SK-N-SH treated with all-trans-retinoic acid at 6 μM for 48 hours (cell line): ENCODE data around the gene PDE1A.

Source experiments
- CSDC2 ChIP-seq: fragments of 250-450 bp; sonication (Bioruptor Pico); IDR thresholded peaks from 2 replicates; pipeline ENCODE4 v1.5.0; 2020; ENCODE audit warnings: mild to moderate bottlenecking, moderate library complexity
- ESRRG ChIP-seq: fragments of 250-450 bp; sonication (Bioruptor Pico); IDR thresholded peaks from 2 replicates; pipeline ENCODE4 v1.6.1; 2021; ENCODE audit warnings: mild to moderate bottlenecking
- OSR1 ChIP-seq: fragments of 250-450 bp; sonication (Bioruptor Pico); IDR thresholded peaks from 2 replicates; pipeline ENCODE4 v1.8.0; 2022; ENCODE audit warnings: moderate library complexity, mild to moderate bottlenecking, inconsistent platforms
- RARB ChIP-seq: fragments of 250-450 bp; sonication (Bioruptor Pico); IDR thresholded peaks from 2 replicates; pipeline ENCODE4 v1.8.0; 2021; ENCODE audit warnings: mild to moderate bottlenecking, moderate library complexity
- SNAI2 ChIP-seq: fragments of 250-450 bp; sonication (Bioruptor Pico); IDR thresholded peaks from 2 replicates; pipeline ENCODE4 v1.5.0; 2020; ENCODE audit warnings: mild to moderate bottlenecking, moderate library complexity
- TSHZ2 ChIP-seq: fragments of 250-450 bp; sonication (Bioruptor Pico); IDR thresholded peaks from 2 replicates; pipeline ENCODE4 v1.5.0; 2020; ENCODE audit warnings: mild to moderate bottlenecking, moderate library complexity
- ZC3H10 ChIP-seq: fragments of 250-450 bp; sonication (Bioruptor Pico); IDR thresholded peaks from 2 replicates; pipeline ENCODE4 v1.5.1; 2021; ENCODE audit warnings: mild to moderate bottlenecking, moderate library complexity
- ZFP3 ChIP-seq: fragments of 250-450 bp; sonication (Bioruptor Pico); IDR thresholded peaks from 2 replicates; pipeline ENCODE4 v1.5.0; 2020; ENCODE audit warnings: mild to moderate bottlenecking, moderate library complexity
- ZFP30 ChIP-seq: fragments of 450-650 bp; formaldehyde crosslinking; IDR thresholded peaks from 2 replicates; pipeline ENCODE4 v1.5.0; 2022; ENCODE audit warnings: mild to moderate bottlenecking, moderate library complexity
- TF ChIP-seq, protein P1 (sequence below): fragments of 250-450 bp; sonication (Bioruptor Pico); IDR thresholded peaks from 2 replicates; pipeline ENCODE4 v1.8.0; 2021; ENCODE audit warnings: low read depth, mild to moderate bottlenecking, moderate library complexity, borderline replicate concordance

DNA sequence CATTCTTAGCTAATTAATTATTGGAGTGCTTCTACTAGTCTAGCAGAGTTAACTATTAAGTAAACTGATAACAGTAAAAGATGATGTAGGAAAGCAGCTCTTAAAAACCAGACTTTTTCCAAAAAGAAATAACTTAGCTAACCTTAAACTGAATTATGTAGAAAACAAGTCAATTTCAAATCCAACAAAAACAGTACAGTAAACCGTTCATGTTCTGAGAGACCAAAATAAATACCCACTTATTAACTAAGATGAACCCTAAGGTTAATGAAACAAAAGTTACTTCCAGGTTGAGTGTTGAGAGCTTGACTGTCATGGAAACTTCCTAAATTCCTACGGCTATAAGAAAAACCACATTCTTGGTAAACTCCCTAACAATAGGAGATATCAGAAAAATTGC lies 260.0 kb downstream of the PDE1A start:
- no peak for TF ChIP-seq ZFP3 (CRISPR knock-in tag)
- TF ChIP-seq TSHZ2 (CRISPR knock-in tag) = no peak
- TF ChIP-seq OSR1 (CRISPR knock-in tag) = no peak
- no peak for TF ChIP-seq ZC3H10 (CRISPR knock-in tag)
- no peak for TF ChIP-seq RARB (CRISPR knock-in tag)
- no peak for TF ChIP-seq SNAI2
- no peak for TF ChIP-seq ESRRG (CRISPR knock-in tag)
- TF ChIP-seq, protein P1, sequence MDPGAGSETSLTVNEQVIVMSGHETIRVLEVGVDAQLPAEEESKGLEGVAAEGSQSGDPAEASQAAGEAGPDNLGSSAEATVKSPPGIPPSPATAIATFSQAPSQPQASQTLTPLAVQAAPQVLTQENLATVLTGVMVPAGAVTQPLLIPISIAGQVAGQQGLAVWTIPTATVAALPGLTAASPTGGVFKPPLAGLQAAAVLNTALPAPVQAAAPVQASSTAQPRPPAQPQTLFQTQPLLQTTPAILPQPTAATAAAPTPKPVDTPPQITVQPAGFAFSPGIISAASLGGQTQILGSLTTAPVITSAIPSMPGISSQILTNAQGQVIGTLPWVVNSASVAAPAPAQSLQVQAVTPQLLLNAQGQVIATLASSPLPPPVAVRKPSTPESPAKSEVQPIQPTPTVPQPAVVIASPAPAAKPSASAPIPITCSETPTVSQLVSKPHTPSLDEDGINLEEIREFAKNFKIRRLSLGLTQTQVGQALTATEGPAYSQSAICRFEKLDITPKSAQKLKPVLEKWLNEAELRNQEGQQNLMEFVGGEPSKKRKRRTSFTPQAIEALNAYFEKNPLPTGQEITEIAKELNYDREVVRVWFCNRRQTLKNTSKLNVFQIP (CRISPR knock-in tag) = no peak
- TF ChIP-seq CSDC2 (CRISPR knock-in tag) = no peak
- no peak for TF ChIP-seq ZFP30 (CRISPR knock-in tag)
